ENCODE data around the gene PALLD. TPM values are rescaled to one million over a fixed set of nuclear protein-coding genes. Genes with fewer than 3 reads are reported as not detected.

Gene PALLD
- polyA plus RNA-seq, 1 donor from 2014 or later = 20.5 TPM

- Histone ChIP-seq H2AFZ (ENCODE audit: low read depth, low read length) (no peak overlapping the region), H3K9me3 (ENCODE audit: low read length) (no peaks in the 10 kb centered on the region), H3K27ac (ENCODE audit: low read length) (no peak overlapping the region), H3K9ac (ENCODE audit: low read length) (no peak overlapping the region), H4K20me1 (ENCODE audit: insufficient read depth) (no peaks in the 10 kb centered on the region), H3K9me2 (ENCODE audit: insufficient read depth, low read length) (no peaks in the 10 kb centered on the region), H3K4me3 (ENCODE audit: low read length) (no peak overlapping the region), H3K27me3 (ENCODE audit: insufficient read depth, low read depth, low read length) (no peaks in the 10 kb centered on the region), H3F3A (ENCODE audit: insufficient read depth, low read length, poor library complexity, severe bottlenecking) (no peaks in the 10 kb centered on the region), H3K4me2 (ENCODE audit: low read length) (no peak overlapping the region), H3K79me2 (replicated peaks; ENCODE audit: insufficient read depth, low read length) (no peaks in the 10 kb centered on the region), H3K36me3 (ENCODE audit: insufficient read depth, low read length) (no peaks in the 10 kb centered on the region)
- TF ChIP-seq POLR2AphosphoS5 (IDR thresholded peaks at IDR 0.05) (no peak), EZH2 (IDR thresholded peaks at IDR 0.05; ENCODE audit: borderline replicate concordance, insufficient read depth, low read length, poor library complexity, severe bottlenecking) (no peak), REST (IDR thresholded peaks at IDR 0.05; ENCODE audit: borderline replicate concordance) (no peak), SMC3 (conservative IDR thresholded peaks at IDR 0.05; ENCODE audit: poor library complexity) (no peak), MXI1 (conservative IDR thresholded peaks at IDR 0.05; ENCODE audit: poor library complexity, severe bottlenecking) (no peak), CTCF (IDR thresholded peaks at IDR 0.05; ENCODE audit: poor library complexity, severe bottlenecking) (no peak), EP300 (conservative IDR thresholded peaks at IDR 0.05; ENCODE audit: poor library complexity, severe bottlenecking) (no peak), TAF1 (IDR thresholded peaks at IDR 0.05; ENCODE audit: low read depth) (no peak), RAD21 (conservative IDR thresholded peaks at IDR 0.05) (no peak)
Measured at GRCh38 chr4:168519576-168519975, 22.7 kb downstream of the PALLD start.

- TF ChIP-seq RAD21 (conservative IDR thresholded peaks at IDR 0.05) (no peak), CTCF (IDR thresholded peaks at IDR 0.05; ENCODE audit: poor library complexity, severe bottlenecking) (no peak), MXI1 (conservative IDR thresholded peaks at IDR 0.05; ENCODE audit: poor library complexity, severe bottlenecking) (no peak), TAF1 (IDR thresholded peaks at IDR 0.05; ENCODE audit: low read depth) (no peak)
- Histone ChIP-seq H3K9me3 (ENCODE audit: low read length) (no peaks in the 10 kb centered on the region), H3K9me2 (ENCODE audit: insufficient read depth, low read length) (no peaks in the 10 kb centered on the region), H3F3A (ENCODE audit: insufficient read depth, low read length, poor library complexity, severe bottlenecking) (no peaks in the 10 kb centered on the region), H3K9ac (ENCODE audit: low read length) (no peak overlapping the region), H3K4me2 (ENCODE audit: low read length) (no peak overlapping the region), H3K79me2 (replicated peaks; ENCODE audit: insufficient read depth, low read length) (no peaks in the 10 kb centered on the region), H3K4me3 (ENCODE audit: low read length) (no peak overlapping the region), H2AFZ (ENCODE audit: low read depth, low read length) (no peak overlapping the region), H3K27me3 (ENCODE audit: insufficient read depth, low read depth, low read length) (no peaks in the 10 kb centered on the region), H4K20me1 (ENCODE audit: insufficient read depth) (no peaks in the 10 kb centered on the region), H3K36me3 (ENCODE audit: insufficient read depth, low read length) (no peaks in the 10 kb centered on the region), H3K27ac (ENCODE audit: low read length) (no peak overlapping the region)
Measured at GRCh38 chr4:168521721-168522120, 24.9 kb downstream of the PALLD start.
